A549 (cell line): ENCODE results near the gene ADCY1.

Source experiments
- CBX8 ChIP-seq: fragments of 200-600 bp; sonication (generic); IDR thresholded peaks from 2 replicates; pipeline ENCODE4 v1.6.1; 2016
- CEBPB ChIP-seq, 2 experiments: fragments of >200 bp in 1 of 2; sonication (Bioruptor Twin) in 1 of 2; formaldehyde crosslinking in 1 of 2; IDR thresholded peaks; 2 replicates each; pipeline ENCODE4 v1.6.1; 2012 to 2016
- CHD2 ChIP-seq: fragments of 150-350 bp; IDR thresholded peaks from 2 replicates; pipeline ENCODE4 v1.6.1; 2014; ENCODE audit warnings: low read length; ENCODE audit not compliant: partially characterized antibody
- CTCF ChIP-seq: fragments of >200 bp; sonication (Bioruptor Twin); formaldehyde crosslinking; IDR thresholded peaks from 3 replicates; pipeline ENCODE4 v1.5.1; 2016
- EP300 ChIP-seq, 2 experiments: fragments of >200 bp; sonication (Bioruptor Twin); formaldehyde crosslinking; IDR thresholded peaks; 2 replicates in 1 of 2; 3 replicates in 1 of 2; pipeline ENCODE4 v1.6.1; 2016 to 2017
- KDM5A ChIP-seq: fragments of 200-600 bp; sonication (generic); IDR thresholded peaks from 2 replicates; pipeline ENCODE4 v1.6.1; 2016; ENCODE audit warnings: antibody characterized with exemption, mild to moderate bottlenecking
- MAFK ChIP-seq: fragments of 450-650 bp; IDR thresholded peaks from 2 replicates; pipeline ENCODE4 v1.6.1; 2014; ENCODE audit not compliant: partially characterized antibody
- POLR2A ChIP-seq: IDR thresholded peaks from 2 replicates; pipeline ENCODE4 v1.6.1; 2012; ENCODE audit warnings: mild to moderate bottlenecking, low read length
- RAD21 ChIP-seq, 2 experiments: fragments of >200 bp in 1 of 2; sonication (Bioruptor Twin) in 1 of 2; formaldehyde crosslinking in 1 of 2; IDR thresholded peaks in 1 of 2; conservative IDR thresholded peaks in 1 of 2; 2 replicates in 1 of 2; 3 replicates in 1 of 2; pipeline ENCODE4 v1.6.1; 2012 to 2018; ENCODE audit warnings: inconsistent platforms in 1 of 2
- RFX5 ChIP-seq: fragments of 450-650 bp; IDR thresholded peaks from 2 replicates; pipeline ENCODE4 v1.7.1; 2014; ENCODE audit warnings: antibody characterized with exemption, mild to moderate bottlenecking, moderate library complexity
- SMC3 ChIP-seq: fragments of >200 bp; sonication (Bioruptor Twin); formaldehyde crosslinking; IDR thresholded peaks from 3 replicates; pipeline ENCODE4 v1.6.1; 2018; ENCODE audit warnings: inconsistent platforms
- USF2 ChIP-seq: fragments of 450-650 bp; IDR thresholded peaks from 2 replicates; pipeline ENCODE4 v1.6.1; 2014; ENCODE audit warnings: antibody characterized with exemption

- no peak for TF ChIP-seq CHD2
- no peak for TF ChIP-seq CTCF
- TF ChIP-seq CEBPB (IDR thresholded peaks at IDR 0.05) = no peak
- no peak for TF ChIP-seq RAD21 (conservative IDR thresholded peaks at IDR 0.05 in 1 of 2, IDR thresholded peaks at IDR 0.05 in 1 of 2)
- TF ChIP-seq RFX5 = no peak
- TF ChIP-seq SMC3 = no peak
- TF ChIP-seq KDM5A = no peak
- TF ChIP-seq MAFK = no peak
- TF ChIP-seq POLR2A = no peak
- no peak for TF ChIP-seq CBX8
- TF ChIP-seq EP300 (IDR thresholded peaks at IDR 0.05) = no peak
- no peak for TF ChIP-seq USF2
Observed at GRCh38 chr7:45573204-45573603, 964 bp upstream of the ADCY1 start.
